ENCODE measurements around the gene EDA2R. TPM values are rescaled to one million over a fixed set of nuclear protein-coding genes. Genes with fewer than 3 reads are reported as not detected.

The EDA2R gene
- total RNA-seq, 1 donor from 2014 or later: 0.62 TPM

Small RNA genes lying within 50 kb of the gene (small RNA-seq; reads per million reads assigned to genes)
- not detected for gene RNU6-394P
